Nephron progenitor cell (in vitro differentiated cells): Measurements from ENCODE around the gene DPH1.
A peak's percentile ranks its signal among the peaks of the same experiment; 100 is the strongest.

ENCODE experiments used
- DNase-seq: peaks from one replicate; pipeline ENCODE4 v3.0.0; 2021
- H3K27ac Mint-ChIP-seq: 2 replicates; pipeline ENCODE4 v1.8.0; 2021; ENCODE audit warnings: mild to moderate bottlenecking, moderate library complexity, mixed read lengths
- H3K27me3 Mint-ChIP-seq: 2 replicates; pipeline ENCODE4 v1.8.0; 2021; ENCODE audit warnings: mild to moderate bottlenecking, low read depth, mixed read lengths; ENCODE audit not compliant: poor library complexity
- H3K36me3 Mint-ChIP-seq: 2 replicates; pipeline ENCODE4 v1.8.0; 2021; ENCODE audit warnings: low read depth, mixed read lengths
- H3K4me1 Mint-ChIP-seq: 2 replicates; pipeline ENCODE4 v1.8.0; 2021; ENCODE audit warnings: mixed read lengths
- H3K4me3 Mint-ChIP-seq: 2 replicates; pipeline ENCODE4 v1.8.0; 2021; ENCODE audit warnings: mild to moderate bottlenecking, moderate library complexity, mixed read lengths
- H3K9me3 Mint-ChIP-seq: 2 replicates; pipeline ENCODE4 v1.8.0; 2021; ENCODE audit warnings: mild to moderate bottlenecking, moderate library complexity, mixed read lengths
- CTCF ChIP-seq: fragments of 200-600 bp; sonication (generic); IDR thresholded peaks from 2 replicates; pipeline ENCODE4 v1.5.0; 2021; ENCODE audit warnings: antibody characterized with exemption

Gene DPH1

GRCh38 chr17:2047590-2047989 is 17.6 kb downstream of the DPH1 start:
- peaks cover 13% of the 10 kb centered on the region for H3K36me3 Mint-ChIP-seq
- no peaks in the 10 kb centered on the region for H3K9me3 Mint-ChIP-seq
- TF ChIP-seq CTCF: no peak
- peaks cover 32% of the 10 kb centered on the region for H3K4me1 Mint-ChIP-seq
- H3K27me3 Mint-ChIP-seq: peaks cover 53% of the 10 kb centered on the region
- H3K4me3 Mint-ChIP-seq: no peak overlapping the region
- H3K27ac Mint-ChIP-seq: no peak overlapping the region
- no peak for DNase-seq

GRCh38 chr17:2048805-2049204 is 18.9 kb downstream of the DPH1 start:
- Mint-ChIP-seq H3K36me3 (peaks cover 6% of the 10 kb centered on the region), H3K9me3 (no peaks in the 10 kb centered on the region), H3K27me3 (peaks cover 64% of the 10 kb centered on the region), H3K4me1 (peaks cover 27% of the 10 kb centered on the region), H3K4me3 (peak overlapping the region; percentile 79), H3K27ac (no peak overlapping the region)
- no peak for DNase-seq
- TF ChIP-seq CTCF: no peak

GRCh38 chr17:2049333-2050299 is 19.7 kb downstream of the DPH1 start:
- peak; percentile 95 for DNase-seq
- H3K4me1 Mint-ChIP-seq: peaks cover 24% of the 10 kb centered on the region
- no peaks in the 10 kb centered on the region for H3K9me3 Mint-ChIP-seq
- no peak overlapping the region for H3K27ac Mint-ChIP-seq
- H3K27me3 Mint-ChIP-seq: peaks cover 72% of the 10 kb centered on the region
- H3K4me3 Mint-ChIP-seq: peak overlapping the region; percentile 79
- peaks cover 2% of the 10 kb centered on the region for H3K36me3 Mint-ChIP-seq
- TF ChIP-seq CTCF: no peak

- Mint-ChIP-seq H3K4me1 (peaks cover 22% of the 10 kb centered on the region), H3K27me3 (peaks cover 71% of the 10 kb centered on the region)
Measured at GRCh38 chr17:2050300-2051060, 20.5 kb downstream of the DPH1 start.

More at GRCh38 chr17:2050300-2051060, 20.5 kb downstream of the DPH1 start:
- no peaks in the 10 kb centered on the region for H3K36me3 Mint-ChIP-seq
- no peaks in the 10 kb centered on the region for H3K9me3 Mint-ChIP-seq
- no peak for TF ChIP-seq CTCF
- no peak overlapping the region for H3K4me3 Mint-ChIP-seq
- H3K27ac Mint-ChIP-seq: no peak overlapping the region
- DNase-seq: peak; percentile 71
